Endothelial cell of umbilical vein (primary cell): Measurements from ENCODE around the gene AKT1. TPM values are rescaled to one million over a fixed set of nuclear protein-coding genes. Genes with fewer than 3 reads are reported as not detected.

Experiments used
- BruUV-seq: library from RNA; stranded (reverse); fragments of 400-500 nt; replicated peaks from 2 replicates; lab custom pipeline; 2021; lab: Mats Ljungman, UMichigan
- CTCF ChIA-PET: fragments of 300-600, 350-600 bp; sonication (Branson Sonifier 250); formaldehyde crosslinking; loops from one replicate; lab custom pipeline; 2021; ENCODE audit warnings: antibody characterized with exemption, inconsistent platforms; lab: Charles Lee
- POLR2A ChIA-PET: fragments of 300-600, 350-600 bp; sonication (Branson Sonifier 250); formaldehyde crosslinking; loops from one replicate; lab custom pipeline; 2021; ENCODE audit warnings: antibody characterized with exemption, inconsistent platforms; lab: Charles Lee
- DNase-seq: peaks from one replicate; pipeline ENCODE4 v3.0.0-alpha.2; 2011; ENCODE audit warnings: low read depth, low spot score
- FAIRE-seq: peaks from 2 replicates; lab custom pipeline; 2011; peaks lifted over from hg19 to GRCh38; lab: Jason Lieb, UNC
- H2AFZ ChIP-seq: 2 replicates; pipeline ENCODE4 v1.6.0; 2012; ENCODE audit warnings: low read depth, low read length, control low read depth, inconsistent platforms
- H3K27ac ChIP-seq: 2 replicates; pipeline ENCODE4 v1.5.1; 2011; ENCODE audit warnings: low read depth, mild to moderate bottlenecking, control low read depth, low read length, moderate library complexity; ENCODE audit not compliant: insufficient read depth
- H3K27me3 ChIP-seq, 2 experiments: 2 replicates each; pipeline versions ENCODE4 v1.6.0 to v1.6.1; 2011; ENCODE audit warnings: low read length in 2 of 2, mixed read lengths in 1 of 2; ENCODE audit not compliant: control insufficient read depth in 2 of 2, insufficient read depth in 2 of 2
- H3K36me3 ChIP-seq, 2 experiments: 2 replicates in 1 of 2; 3 replicates in 1 of 2; pipeline ENCODE4 v1.5.1; 2011; ENCODE audit warnings: low read length in 2 of 2, mild to moderate bottlenecking in 1 of 2, moderate library complexity in 1 of 2; ENCODE audit not compliant: control insufficient read depth in 2 of 2, insufficient read depth in 2 of 2; ENCODE audit errors: extremely low read depth in 1 of 2
- H3K4me1 ChIP-seq: 3 replicates; pipeline ENCODE4 v1.5.1; 2011; ENCODE audit warnings: mild to moderate bottlenecking, low read length; ENCODE audit not compliant: control insufficient read depth, insufficient read depth; ENCODE audit errors: extremely low read depth
- H3K4me2 ChIP-seq: 2 replicates; pipeline ENCODE4 v1.6.1; 2011; ENCODE audit warnings: low read length, control low read depth, mixed read lengths; ENCODE audit not compliant: insufficient read depth
- H3K4me3 ChIP-seq, 3 experiments: fragments of 200-600 bp in 1 of 3; sonication (generic), shearing (Covaris generic) in 1 of 3; replicated peaks in 1 of 3; 2 replicates each; pipeline ENCODE4 v1.5.1; 2011 to 2016; ENCODE audit warnings: control low read depth in 3 of 3, low read length in 3 of 3, mild to moderate bottlenecking in 2 of 3, inconsistent platforms in 1 of 3, low read depth in 1 of 3, moderate library complexity in 1 of 3; ENCODE audit not compliant: insufficient read depth in 1 of 3
- H3K79me2 ChIP-seq: 2 replicates; pipeline ENCODE4 v1.6.0; 2012; ENCODE audit warnings: low read length, inconsistent platforms; ENCODE audit not compliant: control insufficient read depth, insufficient read depth
- H3K9ac ChIP-seq: replicated peaks from 2 replicates; pipeline ENCODE3; 2011; ENCODE audit warnings: low read length, control low read depth; ENCODE audit not compliant: insufficient read depth; ENCODE audit errors: extremely low read depth
- H3K9me1 ChIP-seq: replicated peaks from 3 replicates; pipeline ENCODE4 v1.6.0; 2011; ENCODE audit warnings: mild to moderate bottlenecking, low read length; ENCODE audit not compliant: control insufficient read depth, insufficient read depth; ENCODE audit errors: extremely low read depth
- H3K9me3 ChIP-seq: replicated peaks from 2 replicates; pipeline ENCODE4 v1.5.1; 2012; ENCODE audit warnings: low read length, inconsistent platforms; ENCODE audit not compliant: control insufficient read depth, insufficient read depth
- H4K20me1 ChIP-seq: replicated peaks from 2 replicates; pipeline ENCODE3; 2011; ENCODE audit warnings: mild to moderate bottlenecking, low read length; ENCODE audit not compliant: control insufficient read depth, insufficient read depth; ENCODE audit errors: extremely low read depth
- CTCF ChIP-seq, 2 donors: IDR thresholded peaks; 1 replicate in 1 of 2; 2 replicates in 1 of 2; pipeline ENCODE4 v1.5.1; 2011; ENCODE audit warnings: low read length in 2 of 2, mild to moderate bottlenecking in 2 of 2, moderate library complexity in 2 of 2, control low read depth in 1 of 2, inconsistent platforms in 1 of 2, low read depth in 1 of 2; ENCODE audit not compliant: insufficient read depth in 1 of 2; ENCODE audit errors: extremely low read depth in 1 of 2
- EZH2 ChIP-seq: IDR thresholded peaks from 2 replicates; pipeline ENCODE4 v1.6.1; 2012; ENCODE audit warnings: borderline replicate concordance, low read depth, mild to moderate bottlenecking, moderate library complexity, low read length, inconsistent platforms; ENCODE audit not compliant: severe bottlenecking
- FOS ChIP-seq: IDR thresholded peaks from 2 replicates; pipeline ENCODE4 v1.6.1; 2011; ENCODE audit warnings: mild to moderate bottlenecking, low read length, moderate library complexity, borderline replicate concordance; ENCODE audit not compliant: insufficient read depth
- GATA2 ChIP-seq: IDR thresholded peaks from 2 replicates; pipeline ENCODE4 v1.7.0; 2011; ENCODE audit warnings: low read depth, mild to moderate bottlenecking, moderate library complexity, mixed read lengths, low read length; ENCODE audit not compliant: insufficient read length, insufficient read depth
- JUN ChIP-seq: IDR thresholded peaks from 2 replicates; pipeline ENCODE4 v1.6.1; 2011; ENCODE audit warnings: borderline replicate concordance, low read depth; ENCODE audit not compliant: insufficient read length, insufficient read depth
- MAX ChIP-seq: IDR thresholded peaks from 2 replicates; pipeline ENCODE4 v1.6.1; 2011; ENCODE audit not compliant: insufficient read depth, insufficient read length
- MYC ChIP-seq: IDR thresholded peaks from one replicate; pipeline ENCODE4 v1.6.1; 2011; ENCODE audit warnings: mild to moderate bottlenecking, low read depth, low read length
- POLR2A ChIP-seq: IDR thresholded peaks from 2 replicates; pipeline ENCODE4 v1.6.1; 2012; ENCODE audit warnings: low read depth, mild to moderate bottlenecking, control low read depth, low read length
- POLR2AphosphoS5 ChIP-seq: IDR thresholded peaks from 2 replicates; pipeline ENCODE4 v1.6.1; 2012; ENCODE audit warnings: low read depth, mild to moderate bottlenecking, control low read depth, low read length, moderate library complexity; ENCODE audit not compliant: insufficient read depth
- dilution Hi-C: fragments of 300-500 bp; cut with MboI; formaldehyde crosslinking; loops from one replicate; pipeline ENCODE4 v1.15.0; 2019; ENCODE audit warnings: low sequenced_read_pairs; ENCODE audit not compliant: extremely low pct_ligation_motif_present
- intact Hi-C: fragments of 100-400 bp; cut with micrococcal nuclease; formaldehyde crosslinking; loops from one replicate; pipeline ENCODE4 v1.10.0; 2022
- polyA plus RNA-seq, 4 experiments: library from polyadenylated mRNA; depleted of rRNA in 3 of 4; stranded (reverse) in 3 of 4; unstranded in 1 of 4; fragments of >200 nt; gene quantifications; 2 replicates each; pipeline versions ENCODE4 v1.2.1 to v1.2.3, GENCODE V29; 2011 to 2012; ENCODE audit warnings: missing spikeins in 1 of 4
- total RNA-seq: library from RNA; stranded (reverse); gene quantifications from 2 replicates; pipeline ENCODE4 v1.2.3, GENCODE V29; 2021

Gene AKT1
- total and polyA plus RNA-seq, 2 donors (not counting 3 experiments of a cell fraction or from before 2014, with no cell fraction given), result 177 to 191 TPM

GRCh38 chr14:104741803-104742251 lies 53.7 kb downstream of the AKT1 start:
- dilution Hi-C loops, result no loop called here
- Histone ChIP-seq H3K4me3 (no peak overlapping the region), H3K9me1 (no peaks in the 10 kb centered on the region), H3K27ac (no peak overlapping the region), H3K79me2 (no peaks in the 10 kb centered on the region), H3K9ac (no peak overlapping the region), H4K20me1 (no peaks in the 10 kb centered on the region), H3K9me3 (no peaks in the 10 kb centered on the region), H3K27me3 (no peaks in the 10 kb centered on the region), H3K4me1 (peaks cover 2% of the 10 kb centered on the region), H3K36me3 (no peaks in the 10 kb centered on the region), H2AFZ (no peak overlapping the region), H3K4me2 (no peak overlapping the region)
- CTCF ChIA-PET, result no interaction called here
- DNase-seq (no peak), FAIRE-seq (no peak)
- intact Hi-C loops, result no loop called here
- BruUV-seq, result no TSS peak
- POLR2A ChIA-PET, result no interaction called here
- no peak for TF ChIP-seq FOS
- no peak for TF ChIP-seq MYC
- TF ChIP-seq JUN, result no peak
- TF ChIP-seq GATA2, result no peak
- no peak for TF ChIP-seq MAX
- no peak for TF ChIP-seq EZH2
- TF ChIP-seq CTCF (IDR thresholded peaks at IDR 0.05; ENCODE audit: extremely low read depth in 1 of 2, insufficient read depth in 1 of 2, low read depth in 1 of 2, low read length in 2 of 2), result no peak
- no peak for TF ChIP-seq POLR2AphosphoS5
- no peak for TF ChIP-seq POLR2A
